ENCODE data around the gene DMRTC1B.

GRCh38 chrX:72735561-72735960 is 41.1 kb upstream of the DMRTC1B start:
- TF ChIP-seq CREB1 (IDR thresholded peaks at IDR 0.05; ENCODE audit: low read depth) (no peak), FOXM1 (IDR thresholded peaks at IDR 0.05; ENCODE audit: borderline replicate concordance, low read depth) (no peak), REST (IDR thresholded peaks at IDR 0.05; ENCODE audit: low read depth) (no peak), MAX (IDR thresholded peaks at IDR 0.05) (no peak), RAD21 (IDR thresholded peaks at IDR 0.05; ENCODE audit: low read depth) (no peak), NFIC (IDR thresholded peaks at IDR 0.05) (no peak), CEBPB (IDR thresholded peaks at IDR 0.05) (no peak), TAF1 (IDR thresholded peaks at IDR 0.05; ENCODE audit: low read depth) (no peak)
